H9 (cell line): Measurements from ENCODE around the gene RRAGD. TPM values are rescaled to one million over a fixed set of nuclear protein-coding genes. Genes with fewer than 3 reads are reported as not detected.

Experiments used
- DNase-seq: peaks from one replicate; pipeline ENCODE4 v3.0.0-alpha.2; 2017
- H2AFZ ChIP-seq: one replicate; pipeline ENCODE4 v1.6.1; 2013; ENCODE audit warnings: mild to moderate bottlenecking, low read length, control low read depth, moderate library complexity
- H2AK5ac ChIP-seq: 2 replicates; pipeline ENCODE4 v1.6.1; 2013; ENCODE audit warnings: low read length, control low read depth, mixed read lengths; ENCODE audit not compliant: insufficient read length
- H2BK120ac ChIP-seq: one replicate; pipeline ENCODE4 v1.6.1; 2013; ENCODE audit warnings: low read depth, mild to moderate bottlenecking, low read length, control low read depth, inconsistent platforms; ENCODE audit not compliant: poor library complexity, severe bottlenecking
- H2BK12ac ChIP-seq: 2 replicates; pipeline ENCODE4 v1.6.1; 2013; ENCODE audit warnings: low read length, control low read depth, mixed read lengths, low read depth; ENCODE audit not compliant: insufficient read length
- H2BK15ac ChIP-seq: 2 replicates; pipeline ENCODE4 v1.6.1; 2013; ENCODE audit warnings: low read depth, low read length, control low read depth
- H2BK20ac ChIP-seq: one replicate; pipeline ENCODE4 v1.6.1; 2013; ENCODE audit warnings: low read depth, mild to moderate bottlenecking, low read length, control low read depth, inconsistent platforms; ENCODE audit not compliant: poor library complexity, severe bottlenecking
- H2BK5ac ChIP-seq: 2 replicates; pipeline ENCODE4 v1.6.1; 2013; ENCODE audit warnings: low read length, control low read depth, mixed read lengths; ENCODE audit not compliant: insufficient read length
- H3K14ac ChIP-seq: 2 replicates; pipeline ENCODE4 v1.6.1; 2013; ENCODE audit warnings: low read length, control low read depth; ENCODE audit not compliant: insufficient read depth
- H3K18ac ChIP-seq: 2 replicates; pipeline ENCODE4 v1.6.1; 2013; ENCODE audit warnings: low read depth, mild to moderate bottlenecking, mixed read lengths, low read length, control low read depth; ENCODE audit not compliant: insufficient read length
- H3K23ac ChIP-seq: 2 replicates; pipeline ENCODE4 v1.6.1; 2013; ENCODE audit warnings: low read length, control low read depth, mixed read lengths, low read depth; ENCODE audit not compliant: insufficient read length
- H3K23me2 ChIP-seq: 2 replicates; pipeline ENCODE4 v1.6.1; 2013; ENCODE audit warnings: low read depth, mild to moderate bottlenecking, mixed read lengths, low read length, control low read depth; ENCODE audit not compliant: insufficient read length, poor library complexity, severe bottlenecking
- H3K27ac ChIP-seq: 2 replicates; pipeline ENCODE4 v1.5.1; 2013; ENCODE audit warnings: low read length, control low read depth, mixed read lengths, low read depth; ENCODE audit not compliant: insufficient read length
- H3K27me3 ChIP-seq: 2 replicates; pipeline ENCODE4 v1.6.1; 2013; ENCODE audit warnings: low read length, control low read depth, inconsistent platforms; ENCODE audit not compliant: insufficient read depth
- H3K4ac ChIP-seq: 2 replicates; pipeline ENCODE4 v1.6.1; 2013; ENCODE audit warnings: low read depth, mild to moderate bottlenecking, control low read depth, inconsistent platforms, low read length, moderate library complexity
- H3K4me1 ChIP-seq: 2 replicates; pipeline ENCODE4 v1.6.1; 2013; ENCODE audit warnings: low read length, control low read depth, inconsistent platforms; ENCODE audit not compliant: insufficient read depth
- H3K4me2 ChIP-seq: 2 replicates; pipeline ENCODE4 v1.6.1; 2013; ENCODE audit warnings: low read length, control low read depth, mixed read lengths; ENCODE audit not compliant: insufficient read length, insufficient read depth
- H3K56ac ChIP-seq: 2 replicates; pipeline ENCODE4 v1.6.1; 2013; ENCODE audit warnings: low read depth, mild to moderate bottlenecking, mixed read lengths, low read length, control low read depth; ENCODE audit not compliant: insufficient read length
- H3K79me1 ChIP-seq: 2 replicates; pipeline ENCODE4 v1.6.1; 2013; ENCODE audit warnings: low read depth, mild to moderate bottlenecking, moderate library complexity, low read length, control low read depth, inconsistent platforms; ENCODE audit not compliant: insufficient read depth, poor library complexity, severe bottlenecking
- H3K79me2 ChIP-seq: 2 replicates; pipeline ENCODE4 v1.6.1; 2013; ENCODE audit warnings: low read length, control low read depth, inconsistent platforms; ENCODE audit not compliant: insufficient read depth
- H3K9ac ChIP-seq: 2 replicates; pipeline ENCODE4 v1.6.1; 2013; ENCODE audit warnings: low read length, control low read depth, mixed read lengths; ENCODE audit not compliant: insufficient read length; ENCODE audit errors: extremely low read depth
- H3K9me3 ChIP-seq: one replicate; pipeline ENCODE4 v1.6.1; 2013; ENCODE audit warnings: low read depth, low read length, inconsistent platforms; ENCODE audit not compliant: control insufficient read depth
- H3T11ph ChIP-seq: one replicate; pipeline ENCODE4 v1.6.1; 2013; ENCODE audit warnings: mild to moderate bottlenecking, low read length, control low read depth, inconsistent platforms
- H4K20me1 ChIP-seq: one replicate; pipeline ENCODE4 v1.6.1; 2013; ENCODE audit not compliant: control insufficient read depth, insufficient read length, insufficient read depth
- H4K5ac ChIP-seq: 2 replicates; pipeline ENCODE4 v1.6.1; 2013; ENCODE audit warnings: low read depth, mild to moderate bottlenecking, mixed read lengths, low read length, control low read depth; ENCODE audit not compliant: insufficient read length
- H4K8ac ChIP-seq: replicated peaks from 2 replicates; pipeline ENCODE4 v1.6.1; 2013; ENCODE audit warnings: low read length, control low read depth, mixed read lengths, low read depth; ENCODE audit not compliant: insufficient read length
- H4K91ac ChIP-seq: 2 replicates; pipeline ENCODE4 v1.6.1; 2013; ENCODE audit warnings: low read depth, mild to moderate bottlenecking, moderate library complexity, mixed read lengths, low read length, control low read depth; ENCODE audit not compliant: insufficient read length
- H3K27ac Mint-ChIP-seq, 3 experiments: 2 replicates in 2 of 3; 3 replicates in 1 of 3; pipeline ENCODE4 v1.8.0; 2020 to 2021; ENCODE audit warnings: mixed read lengths in 3 of 3, mild to moderate bottlenecking in 1 of 3, moderate library complexity in 1 of 3
- H3K27me3 Mint-ChIP-seq: 2 replicates; pipeline ENCODE4 v1.8.0; 2021; ENCODE audit warnings: low read depth, mild to moderate bottlenecking, moderate library complexity, mixed read lengths
- H3K36me3 Mint-ChIP-seq, 3 experiments: 2 replicates in 2 of 3; 3 replicates in 1 of 3; pipeline ENCODE4 v1.8.0; 2020 to 2021; ENCODE audit warnings: low read depth in 3 of 3, mixed read lengths in 3 of 3; ENCODE audit not compliant: insufficient read depth in 1 of 3
- H3K4me1 Mint-ChIP-seq, 2 experiments: 2 replicates each; pipeline ENCODE4 v1.8.0; 2020; ENCODE audit warnings: mixed read lengths in 2 of 2
- H3K4me3 Mint-ChIP-seq, 2 experiments: 2 replicates in 1 of 2; 3 replicates in 1 of 2; pipeline ENCODE4 v1.8.0; 2020 to 2021; ENCODE audit warnings: mild to moderate bottlenecking in 2 of 2, mixed read lengths in 2 of 2, moderate library complexity in 1 of 2
- H3K9me3 Mint-ChIP-seq, 2 experiments: 2 replicates in 1 of 2; 3 replicates in 1 of 2; pipeline ENCODE4 v1.8.0; 2020; ENCODE audit warnings: mild to moderate bottlenecking in 2 of 2, mixed read lengths in 2 of 2, moderate library complexity in 1 of 2
- WGBS: extraction: QIAGEN DNeasy Blood & Tissue Kit; methylation state at CpG from one replicate; pipeline ENCODE4 v1.1.7; 2013; ENCODE audit warnings: missing lambda C conversion rate, low lambda C conversion rate, mixed read lengths; ENCODE audit not compliant: insufficient read length; ENCODE audit errors: extremely low coverage; 5-methylcytosine and 5-hydroxymethylcytosine counted together
- total RNA-seq: library from RNA; stranded (reverse); gene quantifications from 2 replicates; pipeline ENCODE4 v1.2.1, GENCODE V29; 2021
- TF ChIP-seq, protein P1 (sequence below): fragments of 200-600 bp; sonication (generic); conservative IDR thresholded peaks from 3 replicates; pipeline ENCODE4 v1.8.0; 2021; ENCODE audit warnings: antibody characterized with exemption, mild to moderate bottlenecking

The RRAGD gene
- total RNA-seq, 1 experiment from 2014 or later, result 10.6 TPM

DNA sequence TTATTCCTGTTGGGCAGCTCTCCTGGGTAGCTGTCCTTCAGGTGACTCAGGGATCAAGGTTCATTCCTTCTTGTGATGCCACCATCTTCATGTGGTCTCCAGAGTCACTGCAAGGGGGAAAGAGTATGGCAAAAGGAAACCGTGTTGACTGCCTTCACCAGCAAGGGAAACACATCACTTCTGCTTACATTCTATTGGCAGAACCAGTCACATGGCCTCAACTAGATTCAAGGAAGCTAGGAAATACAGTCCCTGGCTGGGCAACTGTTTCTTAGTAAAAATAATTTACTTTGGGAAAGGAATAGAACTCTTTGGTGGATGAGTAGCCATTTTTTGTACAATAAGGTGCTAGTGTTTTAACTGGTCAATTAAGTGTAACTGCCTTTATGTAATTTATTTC is 26.2 kb upstream of the RRAGD start:
- Histone ChIP-seq H2BK5ac (no peak overlapping the region), H4K91ac (no peak overlapping the region), H3K23ac (no peak overlapping the region), H3K14ac (no peak overlapping the region), H3K23me2 (peaks cover 5% of the 10 kb centered on the region), H4K8ac (no peak overlapping the region), H3K4me2 (no peak overlapping the region), H2BK20ac (no peak overlapping the region), H3T11ph (no peak overlapping the region), H3K56ac (no peak overlapping the region), H2BK120ac (no peak overlapping the region), H3K9ac (no peak overlapping the region), H3K27me3 (peaks cover 1% of the 10 kb centered on the region), H3K27ac (no peak overlapping the region), H2BK15ac (no peak overlapping the region), H3K18ac (no peak overlapping the region), H2AFZ (no peak overlapping the region), H3K4me1 (no peaks in the 10 kb centered on the region), H4K20me1 (no peaks in the 10 kb centered on the region), H2AK5ac (no peak overlapping the region), H3K79me1 (no peaks in the 10 kb centered on the region), H3K79me2 (no peaks in the 10 kb centered on the region), H4K5ac (no peak overlapping the region), H3K9me3 (no peaks in the 10 kb centered on the region), H2BK12ac (no peak overlapping the region), H3K4ac (no peak overlapping the region)
- Mint-ChIP-seq H3K4me3 (no peak overlapping the region), H3K4me1 (peaks cover 21 to 22% of the 10 kb centered on the region in 2 experiments), H3K27ac (no peak overlapping the region), H3K36me3 (0 out of 7 replicates have a peak, but pooled peaks cover 0 to 3% (median 1%) of the 10 kb centered on the region in 3 experiments), H3K9me3 (peaks cover 3 to 8% of the 10 kb centered on the region in 2 experiments; a peak in 4 of 5 replicates), H3K27me3 (peaks cover 96% of the 10 kb centered on the region)
- no CpG with 5 or more reads among the region's 1 CpG for WGBS
- DNase-seq, result no peak
- TF ChIP-seq, protein P1, sequence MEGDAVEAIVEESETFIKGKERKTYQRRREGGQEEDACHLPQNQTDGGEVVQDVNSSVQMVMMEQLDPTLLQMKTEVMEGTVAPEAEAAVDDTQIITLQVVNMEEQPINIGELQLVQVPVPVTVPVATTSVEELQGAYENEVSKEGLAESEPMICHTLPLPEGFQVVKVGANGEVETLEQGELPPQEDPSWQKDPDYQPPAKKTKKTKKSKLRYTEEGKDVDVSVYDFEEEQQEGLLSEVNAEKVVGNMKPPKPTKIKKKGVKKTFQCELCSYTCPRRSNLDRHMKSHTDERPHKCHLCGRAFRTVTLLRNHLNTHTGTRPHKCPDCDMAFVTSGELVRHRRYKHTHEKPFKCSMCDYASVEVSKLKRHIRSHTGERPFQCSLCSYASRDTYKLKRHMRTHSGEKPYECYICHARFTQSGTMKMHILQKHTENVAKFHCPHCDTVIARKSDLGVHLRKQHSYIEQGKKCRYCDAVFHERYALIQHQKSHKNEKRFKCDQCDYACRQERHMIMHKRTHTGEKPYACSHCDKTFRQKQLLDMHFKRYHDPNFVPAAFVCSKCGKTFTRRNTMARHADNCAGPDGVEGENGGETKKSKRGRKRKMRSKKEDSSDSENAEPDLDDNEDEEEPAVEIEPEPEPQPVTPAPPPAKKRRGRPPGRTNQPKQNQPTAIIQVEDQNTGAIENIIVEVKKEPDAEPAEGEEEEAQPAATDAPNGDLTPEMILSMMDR, result no peak
